Neural progenitor cell (in vitro differentiated cells): ENCODE data around the gene ST3GAL4. TPM values are rescaled to one million over a fixed set of nuclear protein-coding genes. Genes with fewer than 3 reads are reported as not detected.

Experiments used
- DNase-seq: peaks from one replicate; pipeline ENCODE4 v3.0.0-alpha.2; 2016; ENCODE audit warnings: low spot score
- H2AFZ ChIP-seq: fragments of 200-600 bp; sonication (generic); replicated peaks from 2 replicates; pipeline ENCODE4 v1.6.1; 2016; ENCODE audit warnings: antibody characterized with exemption
- H3F3A ChIP-seq: fragments of 200-600 bp; sonication (generic); 2 replicates; pipeline ENCODE4 v1.6.1; 2016; ENCODE audit warnings: antibody characterized with exemption, low read depth
- H3K27ac ChIP-seq: fragments of 200-600 bp; sonication (generic); 2 replicates; pipeline ENCODE4 v1.5.1; 2016; ENCODE audit warnings: mild to moderate bottlenecking
- H3K27me3 ChIP-seq: fragments of 200-600 bp; sonication (generic); 2 replicates; pipeline ENCODE4 v1.6.1; 2016; ENCODE audit warnings: mild to moderate bottlenecking, moderate library complexity
- H3K36me3 ChIP-seq: fragments of 200-600 bp; sonication (generic); 2 replicates; pipeline ENCODE4 v1.5.1; 2016
- H3K4me1 ChIP-seq: fragments of 200-600 bp; sonication (generic); 2 replicates; pipeline ENCODE4 v1.6.1; 2016; ENCODE audit warnings: mixed run types
- H3K4me2 ChIP-seq: fragments of 200-600 bp; sonication (generic); 2 replicates; pipeline ENCODE4 v1.6.1; 2016
- H3K4me3 ChIP-seq: fragments of 200-600 bp; sonication (generic); 2 replicates; pipeline ENCODE4 v1.5.1; 2016
- H3K79me2 ChIP-seq: fragments of 200-600 bp; sonication (generic); 2 replicates; pipeline ENCODE4 v1.6.1; 2016; ENCODE audit warnings: low read depth
- H3K9ac ChIP-seq: fragments of 200-600 bp; sonication (generic); 2 replicates; pipeline ENCODE4 v1.6.1; 2016
- H3K9me3 ChIP-seq: fragments of 200-600 bp; sonication (generic); 2 replicates; pipeline ENCODE4 v1.5.1; 2016; ENCODE audit warnings: low read depth
- H4K20me1 ChIP-seq: fragments of 200-600 bp; sonication (generic); 2 replicates; pipeline ENCODE4 v1.6.1; 2016; ENCODE audit warnings: low read depth
- H3K27ac Mint-ChIP-seq: 3 replicates; pipeline ENCODE4 v1.8.0; 2021; ENCODE audit warnings: mixed read lengths
- H3K27me3 Mint-ChIP-seq: 2 replicates; pipeline ENCODE4 v1.8.0; 2022; ENCODE audit warnings: low read depth, mild to moderate bottlenecking, inconsistent platforms, moderate library complexity, mixed read lengths; ENCODE audit not compliant: insufficient read depth
- H3K36me3 Mint-ChIP-seq: 3 replicates; pipeline ENCODE4 v1.8.0; 2021; ENCODE audit warnings: mixed read lengths
- H3K4me1 Mint-ChIP-seq: 3 replicates; pipeline ENCODE4 v1.8.0; 2021; ENCODE audit warnings: mixed read lengths
- H3K4me3 Mint-ChIP-seq: 3 replicates; pipeline ENCODE4 v1.8.0; 2021; ENCODE audit warnings: mild to moderate bottlenecking, moderate library complexity, mixed read lengths
- H3K9me3 Mint-ChIP-seq: 3 replicates; pipeline ENCODE4 v1.8.0; 2020; ENCODE audit warnings: mixed read lengths
- EZH2 ChIP-seq: fragments of 200-600 bp; sonication (generic); IDR thresholded peaks from 2 replicates; pipeline ENCODE4 v1.6.1; 2017; ENCODE audit warnings: antibody characterized with exemption, mild to moderate bottlenecking, moderate library complexity
- EZH2phosphoT487 ChIP-seq: fragments of 200-600 bp; sonication (generic); IDR thresholded peaks from 2 replicates; pipeline ENCODE4 v1.6.1; 2017; ENCODE audit warnings: antibody characterized with exemption
- total RNA-seq: library from RNA; depleted of rRNA; stranded (reverse); fragments of >200 nt; gene quantifications from 2 replicates; pipeline ENCODE4 v1.2.3, GENCODE V29; 2015; ENCODE audit warnings: low replicate concordance
- TF ChIP-seq, protein P1 (sequence below): fragments of 200-600 bp; sonication (generic); IDR thresholded peaks from 2 replicates; pipeline ENCODE4 v1.5.1; 2017; ENCODE audit warnings: antibody characterized with exemption, mild to moderate bottlenecking

Gene ST3GAL4
- total RNA-seq, 1 donor from 2014 or later, result 13.0 TPM

DNA sequence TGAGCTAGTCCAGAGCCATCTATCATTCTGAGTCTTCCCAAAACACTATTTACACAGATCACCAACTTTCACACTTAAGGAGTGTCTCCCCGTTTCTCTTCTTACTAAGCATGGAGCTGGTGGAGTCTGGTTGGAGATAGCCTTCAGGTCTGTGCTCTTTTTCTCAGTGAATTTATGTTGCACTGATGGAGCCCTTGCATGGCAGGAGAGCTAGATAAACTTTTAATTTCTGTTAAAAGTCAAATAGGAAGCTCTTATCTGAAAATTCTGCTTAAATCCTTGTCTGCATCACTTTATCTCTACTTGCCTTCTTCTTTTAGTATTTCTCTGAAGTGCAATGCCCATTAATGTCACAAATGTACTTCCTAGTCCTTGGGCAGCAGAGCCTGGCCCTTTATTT lies 63.4 kb downstream of the ST3GAL4 start:
- no peak for DNase-seq
- Histone ChIP-seq H3K36me3 (no peaks in the 10 kb centered on the region), H3K9ac (no peak overlapping the region), H3K4me1 (peaks cover 4% of the 10 kb centered on the region), H3F3A (peaks cover 7% of the 10 kb centered on the region), H3K4me3 (no peak overlapping the region), H3K27me3 (peaks cover 9% of the 10 kb centered on the region), H3K4me2 (no peak overlapping the region), H4K20me1 (no peaks in the 10 kb centered on the region), H3K9me3 (no peaks in the 10 kb centered on the region), H2AFZ (no peak overlapping the region), H3K79me2 (no peaks in the 10 kb centered on the region), H3K27ac (no peak overlapping the region)
- Mint-ChIP-seq H3K9me3 (no peaks in the 10 kb centered on the region), H3K4me1 (peaks cover under 1% of the 10 kb centered on the region), H3K4me3 (no peak overlapping the region), H3K27me3 (peaks cover 2% of the 10 kb centered on the region), H3K36me3 (peaks cover 5% of the 10 kb centered on the region), H3K27ac (no peak overlapping the region)
- TF ChIP-seq EZH2 (no peak), EZH2phosphoT487 (no peak)
- TF ChIP-seq, protein P1, sequence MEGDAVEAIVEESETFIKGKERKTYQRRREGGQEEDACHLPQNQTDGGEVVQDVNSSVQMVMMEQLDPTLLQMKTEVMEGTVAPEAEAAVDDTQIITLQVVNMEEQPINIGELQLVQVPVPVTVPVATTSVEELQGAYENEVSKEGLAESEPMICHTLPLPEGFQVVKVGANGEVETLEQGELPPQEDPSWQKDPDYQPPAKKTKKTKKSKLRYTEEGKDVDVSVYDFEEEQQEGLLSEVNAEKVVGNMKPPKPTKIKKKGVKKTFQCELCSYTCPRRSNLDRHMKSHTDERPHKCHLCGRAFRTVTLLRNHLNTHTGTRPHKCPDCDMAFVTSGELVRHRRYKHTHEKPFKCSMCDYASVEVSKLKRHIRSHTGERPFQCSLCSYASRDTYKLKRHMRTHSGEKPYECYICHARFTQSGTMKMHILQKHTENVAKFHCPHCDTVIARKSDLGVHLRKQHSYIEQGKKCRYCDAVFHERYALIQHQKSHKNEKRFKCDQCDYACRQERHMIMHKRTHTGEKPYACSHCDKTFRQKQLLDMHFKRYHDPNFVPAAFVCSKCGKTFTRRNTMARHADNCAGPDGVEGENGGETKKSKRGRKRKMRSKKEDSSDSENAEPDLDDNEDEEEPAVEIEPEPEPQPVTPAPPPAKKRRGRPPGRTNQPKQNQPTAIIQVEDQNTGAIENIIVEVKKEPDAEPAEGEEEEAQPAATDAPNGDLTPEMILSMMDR, result no peak

DNA sequence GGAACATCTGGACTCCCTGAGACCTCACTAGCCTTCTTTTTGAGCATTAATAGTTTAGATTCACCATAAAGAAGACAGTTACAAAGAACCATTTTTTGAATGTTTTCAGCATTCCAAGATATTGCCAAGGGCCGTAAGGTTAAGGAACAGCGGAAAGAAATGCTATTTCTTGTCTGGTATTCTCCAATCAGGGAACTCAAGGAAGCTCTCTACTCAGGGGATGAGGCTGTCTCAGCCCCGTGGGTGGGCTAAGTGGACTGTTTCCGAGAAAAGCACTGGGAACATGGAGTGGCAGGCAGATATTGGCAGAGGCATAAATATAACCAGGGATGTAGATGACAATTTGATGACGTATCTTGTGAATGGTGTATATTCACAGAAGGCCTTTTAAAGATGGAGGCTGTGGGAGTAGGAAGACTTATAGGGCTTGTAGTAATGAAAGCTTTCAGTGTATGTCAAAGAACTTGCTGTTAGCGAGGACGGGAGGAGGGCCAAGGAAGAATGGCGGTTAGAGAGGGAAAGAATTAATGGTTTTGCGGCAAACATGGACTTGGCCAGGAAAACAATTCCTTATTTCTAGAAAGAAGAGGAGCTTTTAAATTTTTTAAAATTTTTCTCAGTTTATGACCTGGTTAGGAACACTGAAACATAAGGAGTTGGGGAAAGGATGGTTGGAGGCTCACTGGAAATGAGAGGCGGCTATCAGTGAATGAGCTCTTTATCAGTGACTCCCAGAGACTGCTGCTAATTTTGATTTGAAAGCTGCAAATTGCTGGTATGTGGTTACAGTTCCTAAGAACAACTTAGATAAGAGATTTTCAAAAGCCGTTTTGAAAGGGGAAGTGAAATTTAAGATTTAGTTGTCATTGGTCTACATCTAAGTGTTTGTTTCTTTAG lies 64.6 kb downstream of the ST3GAL4 start:
- Mint-ChIP-seq H3K27ac (no peak overlapping the region), H3K36me3 (peaks cover 5% of the 10 kb centered on the region)

DNA sequence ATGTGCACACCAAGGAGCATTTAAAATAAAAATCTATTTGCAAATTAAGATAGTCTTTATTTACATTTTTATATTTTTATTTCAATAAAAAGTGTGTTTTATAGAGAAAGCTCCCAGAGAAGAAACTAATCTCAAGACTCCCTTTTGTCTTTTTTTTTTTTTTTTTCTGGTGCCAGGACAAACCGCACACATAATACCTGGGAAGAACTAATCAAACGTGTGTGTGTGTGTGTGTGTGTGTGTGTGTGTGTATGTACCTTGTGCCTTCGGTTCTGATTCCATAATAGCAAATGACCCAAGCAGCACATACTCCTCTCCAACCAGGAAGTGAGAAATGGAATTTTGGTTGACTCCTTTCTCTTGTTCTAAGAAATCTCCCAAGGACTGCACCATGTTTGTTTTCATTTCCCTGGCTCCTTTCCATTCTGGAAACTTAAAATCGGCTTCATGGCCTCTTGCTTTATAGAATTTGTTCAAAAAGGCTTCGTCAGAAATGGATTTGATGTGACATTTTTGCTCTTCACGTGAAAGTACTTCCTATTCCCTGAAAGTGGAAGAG lies 65.3 kb downstream of the ST3GAL4 start:
- H3K27me3 Mint-ChIP-seq, result peaks cover 5% of the 10 kb centered on the region
- no peak overlapping the region for H3K4me2 ChIP-seq
- H3K27ac Mint-ChIP-seq, result peak overlapping the region; percentile 31
- H3K4me1 ChIP-seq, result peaks cover 4% of the 10 kb centered on the region
- no peak overlapping the region for H3K4me3 Mint-ChIP-seq
- H3K9me3 Mint-ChIP-seq, result no peaks in the 10 kb centered on the region
- H3K79me2 ChIP-seq, result no peaks in the 10 kb centered on the region
- H3K9ac ChIP-seq, result no peak overlapping the region
- no peak overlapping the region for H2AFZ ChIP-seq
- TF ChIP-seq, protein P1, result no peak
- no peak for TF ChIP-seq EZH2phosphoT487
- no peak overlapping the region for H3K4me3 ChIP-seq
- H4K20me1 ChIP-seq, result no peaks in the 10 kb centered on the region
- H3K9me3 ChIP-seq, result no peaks in the 10 kb centered on the region
- peaks cover 4% of the 10 kb centered on the region for H3K36me3 Mint-ChIP-seq
- H3K4me1 Mint-ChIP-seq, result peaks cover 2% of the 10 kb centered on the region
- DNase-seq, result no peak
- H3K27ac ChIP-seq, result no peak overlapping the region
- peaks cover 9% of the 10 kb centered on the region for H3K27me3 ChIP-seq
- H3K36me3 ChIP-seq, result no peaks in the 10 kb centered on the region
- peaks cover 5% of the 10 kb centered on the region for H3F3A ChIP-seq

More for the DNA sequence above, 64.6 kb downstream of the ST3GAL4 start:
- Histone ChIP-seq H3K79me2 (no peaks in the 10 kb centered on the region), H3K4me3 (no peak overlapping the region), H3K9me3 (no peaks in the 10 kb centered on the region), H3F3A (peaks cover 7% of the 10 kb centered on the region), H3K4me1 (peaks cover 4% of the 10 kb centered on the region), H3K27me3 (peaks cover 9% of the 10 kb centered on the region), H4K20me1 (no peaks in the 10 kb centered on the region), H3K9ac (no peak overlapping the region), H3K27ac (no peak overlapping the region), H2AFZ (no peak overlapping the region), H3K36me3 (no peaks in the 10 kb centered on the region), H3K4me2 (no peak overlapping the region)
- no peaks in the 10 kb centered on the region for H3K9me3 Mint-ChIP-seq
- H3K27me3 Mint-ChIP-seq, result peaks cover 3% of the 10 kb centered on the region
- TF ChIP-seq EZH2phosphoT487 (no peak), EZH2 (no peak)
- TF ChIP-seq, protein P1, result no peak
- H3K4me1 Mint-ChIP-seq, result peaks cover 2% of the 10 kb centered on the region
- DNase-seq, result no peak
- no peak overlapping the region for H3K4me3 Mint-ChIP-seq
